Nephron progenitor cell (in vitro differentiated cells): Measurements from ENCODE around the gene PTPN7.

ENCODE experiments used
- DNase-seq: peaks from one replicate; pipeline ENCODE4 v3.0.0; 2021
- H3K27ac Mint-ChIP-seq: 2 replicates; pipeline ENCODE4 v1.8.0; 2021; ENCODE audit warnings: mild to moderate bottlenecking, moderate library complexity, mixed read lengths
- H3K27me3 Mint-ChIP-seq: 2 replicates; pipeline ENCODE4 v1.8.0; 2021; ENCODE audit warnings: mild to moderate bottlenecking, low read depth, mixed read lengths; ENCODE audit not compliant: poor library complexity
- H3K36me3 Mint-ChIP-seq: 2 replicates; pipeline ENCODE4 v1.8.0; 2021; ENCODE audit warnings: low read depth, mixed read lengths
- H3K4me1 Mint-ChIP-seq: 2 replicates; pipeline ENCODE4 v1.8.0; 2021; ENCODE audit warnings: mixed read lengths
- H3K4me3 Mint-ChIP-seq: 2 replicates; pipeline ENCODE4 v1.8.0; 2021; ENCODE audit warnings: mild to moderate bottlenecking, moderate library complexity, mixed read lengths
- H3K9me3 Mint-ChIP-seq: 2 replicates; pipeline ENCODE4 v1.8.0; 2021; ENCODE audit warnings: mild to moderate bottlenecking, moderate library complexity, mixed read lengths
- CTCF ChIP-seq: fragments of 200-600 bp; sonication (generic); IDR thresholded peaks from 2 replicates; pipeline ENCODE4 v1.5.0; 2021; ENCODE audit warnings: antibody characterized with exemption

Gene PTPN7

GRCh38 chr1:202129453-202130296 is 30.7 kb downstream of the PTPN7 start:
- no peak for TF ChIP-seq CTCF
- Mint-ChIP-seq H3K36me3 (peaks cover 10% of the 10 kb centered on the region), H3K27me3 (peaks cover 6% of the 10 kb centered on the region), H3K4me1 (peaks cover 2% of the 10 kb centered on the region), H3K9me3 (no peaks in the 10 kb centered on the region), H3K4me3 (no peak overlapping the region), H3K27ac (no peak overlapping the region)
- DNase-seq = no peak

- DNase-seq = no peak
- Mint-ChIP-seq H3K27me3 (peaks cover 15% of the 10 kb centered on the region), H3K27ac (peak overlapping the region; percentile 55), H3K36me3 (peaks cover 5% of the 10 kb centered on the region), H3K9me3 (no peaks in the 10 kb centered on the region), H3K4me1 (no peaks in the 10 kb centered on the region), H3K4me3 (no peak overlapping the region)
- no peak for TF ChIP-seq CTCF
Measured at GRCh38 chr1:202127836-202128622, 32.4 kb downstream of the PTPN7 start.

- no peaks in the 10 kb centered on the region for H3K36me3 Mint-ChIP-seq
- H3K9me3 Mint-ChIP-seq = no peaks in the 10 kb centered on the region
- no peaks in the 10 kb centered on the region for H3K4me1 Mint-ChIP-seq
- no peak overlapping the region for H3K27ac Mint-ChIP-seq
- H3K4me3 Mint-ChIP-seq = no peak overlapping the region
- TF ChIP-seq CTCF = no peak
- H3K27me3 Mint-ChIP-seq = peaks cover 15% of the 10 kb centered on the region
- no peak for DNase-seq
Measured at GRCh38 chr1:202127061-202127460, 33.3 kb downstream of the PTPN7 start.

GRCh38 chr1:202126426-202126825 is 34.0 kb downstream of the PTPN7 start:
- TF ChIP-seq CTCF = no peak
- no peak for DNase-seq
- no peak overlapping the region for H3K27ac Mint-ChIP-seq
- H3K9me3 Mint-ChIP-seq = no peaks in the 10 kb centered on the region
- no peak overlapping the region for H3K4me3 Mint-ChIP-seq
- H3K4me1 Mint-ChIP-seq = no peaks in the 10 kb centered on the region
- H3K36me3 Mint-ChIP-seq = no peaks in the 10 kb centered on the region
- peaks cover 18% of the 10 kb centered on the region for H3K27me3 Mint-ChIP-seq

- Mint-ChIP-seq H3K9me3 (no peaks in the 10 kb centered on the region), H3K4me1 (no peaks in the 10 kb centered on the region), H3K4me3 (no peak overlapping the region), H3K27me3 (peaks cover 18% of the 10 kb centered on the region), H3K27ac (no peak overlapping the region), H3K36me3 (no peaks in the 10 kb centered on the region)
- DNase-seq = no peak
- no peak for TF ChIP-seq CTCF
Measured at GRCh38 chr1:202125611-202126010, 34.8 kb downstream of the PTPN7 start.
